Measurements from ENCODE around the gene FCN2.
"Not testable (repeated sequence)": the region's sequence is repeated elsewhere in the genome, so short reads cannot be mapped to it uniquely, and the experiment has no call there.

Gene FCN2

GRCh38 chr9:134847752-134848432, 32.7 kb upstream of the FCN2 start:
- DNase-seq (ENCODE audit: low read depth) = no peak

- DNase-seq (ENCODE audit: low read depth) = no peak
Measured at GRCh38 chr9:134848504-134848903, 32.1 kb upstream of the FCN2 start.

GRCh38 chr9:134850611-134851010, 30.0 kb upstream of the FCN2 start:
- DNase-seq (ENCODE audit: low read depth) = no peak

- no peak for DNase-seq (ENCODE audit: low read depth)
Measured at GRCh38 chr9:134851020-134851419, 29.6 kb upstream of the FCN2 start.

- no peak for DNase-seq (ENCODE audit: low read depth)
Measured at GRCh38 chr9:134852906-134853654, 27.5 kb upstream of the FCN2 start.

- DNase-seq (ENCODE audit: low read depth) = no peak
Measured at GRCh38 chr9:134853893-134854292, 26.7 kb upstream of the FCN2 start.

GRCh38 chr9:134854541-134854981, 26.0 kb upstream of the FCN2 start:
- no peak for DNase-seq (ENCODE audit: low read depth)

- DNase-seq (ENCODE audit: low read depth) = no peak
Measured at GRCh38 chr9:134855231-134855899, 25.2 kb upstream of the FCN2 start.

GRCh38 chr9:134855900-134856377, 24.7 kb upstream of the FCN2 start:
- DNase-seq (ENCODE audit: low read depth) = no peak

GRCh38 chr9:134857451-134857850, 23.2 kb upstream of the FCN2 start:
- not testable (repeated sequence) for DNase-seq (ENCODE audit: low read depth)

GRCh38 chr9:134858051-134858841, 22.4 kb upstream of the FCN2 start:
- no peak for DNase-seq (ENCODE audit: low read depth)

GRCh38 chr9:134860510-134860909, 20.1 kb upstream of the FCN2 start:
- DNase-seq (ENCODE audit: low read depth) = no peak

- no peak for DNase-seq (ENCODE audit: low read depth)
Measured at GRCh38 chr9:134861595-134862334, 18.8 kb upstream of the FCN2 start.

GRCh38 chr9:134863306-134863902, 17.2 kb upstream of the FCN2 start:
- DNase-seq (ENCODE audit: low read depth) = no peak

- no peak for DNase-seq (ENCODE audit: low read depth)
Measured at GRCh38 chr9:134863941-134864820, 16.4 kb upstream of the FCN2 start.

- no peak for DNase-seq (ENCODE audit: low read depth)
Measured at GRCh38 chr9:134864821-134865190, 15.8 kb upstream of the FCN2 start.

GRCh38 chr9:134867917-134868750, 12.5 kb upstream of the FCN2 start:
- DNase-seq (ENCODE audit: low read depth) = no peak

GRCh38 chr9:134868751-134869553, 11.7 kb upstream of the FCN2 start:
- DNase-seq (ENCODE audit: low read depth) = no peak
